MM.1S (cell line): ENCODE measurements around the gene SLC16A13.
"Not testable (repeated sequence)": the region's sequence is repeated elsewhere in the genome, so short reads cannot be mapped to it uniquely, and the experiment has no call there.

Source experiments
- DNase-seq: peaks from one replicate; pipeline ENCODE4 v3.0.0-alpha.2; 2015
- H2AFZ ChIP-seq: fragments of 300-600 bp; sonication (generic); 2 replicates; pipeline ENCODE4 v1.6.0; 2016; ENCODE audit warnings: antibody characterized with exemption, low read length
- H3F3A ChIP-seq: fragments of 300-600 bp; sonication (generic); 2 replicates; pipeline ENCODE4 v1.6.1; 2016; ENCODE audit warnings: mild to moderate bottlenecking, antibody characterized with exemption, low read length, moderate library complexity, mixed read lengths; ENCODE audit not compliant: insufficient read depth
- H3K27ac ChIP-seq: fragments of 300-600 bp; sonication (generic); 2 replicates; pipeline ENCODE4 v1.5.1; 2016; ENCODE audit warnings: mild to moderate bottlenecking, low read length
- H3K27me3 ChIP-seq: fragments of 300-600 bp; sonication (generic); replicated peaks from 2 replicates; pipeline ENCODE4 v1.6.0; 2016; ENCODE audit warnings: low read length; ENCODE audit not compliant: insufficient read depth
- H3K36me3 ChIP-seq: fragments of 300-600 bp; sonication (generic); replicated peaks from 2 replicates; pipeline ENCODE4 v1.6.1; 2016; ENCODE audit warnings: mild to moderate bottlenecking, low read length, mixed read lengths; ENCODE audit not compliant: insufficient read depth
- H3K4me1 ChIP-seq: fragments of 300-600 bp; sonication (generic); 2 replicates; pipeline ENCODE4 v1.6.1; 2016; ENCODE audit warnings: low read length, mixed read lengths
- H3K4me2 ChIP-seq: fragments of 300-600 bp; sonication (generic); 2 replicates; pipeline ENCODE4 v1.6.0; 2016; ENCODE audit warnings: low read depth, low read length
- H3K4me3 ChIP-seq: fragments of 300-600 bp; sonication (generic); 2 replicates; pipeline ENCODE4 v1.5.1; 2016; ENCODE audit warnings: low read length, mixed read lengths
- H3K79me2 ChIP-seq: fragments of 300-600 bp; sonication (generic); 2 replicates; pipeline ENCODE4 v1.6.1; 2016; ENCODE audit warnings: mixed run types, low read length, mixed read lengths
- H3K9ac ChIP-seq: fragments of 300-600 bp; sonication (generic); 2 replicates; pipeline ENCODE4 v1.6.1; 2016; ENCODE audit warnings: low read length, mixed read lengths
- H3K9me2 ChIP-seq: fragments of 300-600 bp; sonication (generic); replicated peaks from 2 replicates; pipeline ENCODE4 v1.6.1; 2016; ENCODE audit warnings: mild to moderate bottlenecking, low read length, mixed read lengths; ENCODE audit not compliant: insufficient read depth
- H3K9me3 ChIP-seq: fragments of 300-600 bp; sonication (generic); replicated peaks from 2 replicates; pipeline ENCODE4 v1.6.1; 2016; ENCODE audit warnings: mild to moderate bottlenecking, low read length, mixed read lengths; ENCODE audit not compliant: insufficient read depth
- H4K20me1 ChIP-seq: fragments of 300-600 bp; sonication (generic); 2 replicates; pipeline ENCODE4 v1.6.1; 2016; ENCODE audit warnings: mild to moderate bottlenecking, low read length, moderate library complexity, mixed read lengths; ENCODE audit not compliant: insufficient read depth
- EZH2 ChIP-seq: fragments of 300-600 bp; sonication (generic); optimal IDR thresholded peaks from 2 replicates; pipeline ENCODE3; 2017; ENCODE audit warnings: low read depth, mild to moderate bottlenecking, antibody characterized with exemption, low read length, mixed read lengths
- EZH2phosphoT487 ChIP-seq: fragments of 300-600 bp; sonication (generic); IDR thresholded peaks from 2 replicates; pipeline ENCODE4 v1.6.1; 2018; ENCODE audit warnings: antibody characterized with exemption, low read length
- TF ChIP-seq, protein P1 (sequence below): fragments of 300-600 bp; sonication (generic); IDR thresholded peaks from 2 replicates; pipeline ENCODE4 v1.5.1; 2016; ENCODE audit warnings: antibody characterized with exemption, low read length, mixed read lengths

Gene SLC16A13

DNA sequence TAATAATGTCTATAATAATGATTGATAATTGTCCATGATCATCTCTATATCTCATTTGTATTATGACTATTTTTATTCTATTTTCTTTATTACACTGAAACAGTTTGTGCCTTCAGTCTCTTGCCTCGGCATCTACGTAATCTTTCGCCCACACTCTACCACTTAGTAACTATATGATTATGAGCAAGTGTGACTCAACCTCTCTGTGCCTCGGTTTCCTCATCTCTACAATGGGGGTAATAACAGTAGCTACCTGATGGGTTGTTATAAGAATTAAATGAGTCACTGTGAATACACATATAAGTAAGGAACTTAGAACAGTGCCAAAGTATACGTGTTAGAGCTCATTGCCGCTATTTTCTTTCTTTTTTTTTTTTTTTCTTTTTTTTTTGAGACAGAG is 11.8 kb downstream of the SLC16A13 start:
- H3F3A ChIP-seq = peaks cover 16% of the 10 kb centered on the region
- TF ChIP-seq, protein P1, sequence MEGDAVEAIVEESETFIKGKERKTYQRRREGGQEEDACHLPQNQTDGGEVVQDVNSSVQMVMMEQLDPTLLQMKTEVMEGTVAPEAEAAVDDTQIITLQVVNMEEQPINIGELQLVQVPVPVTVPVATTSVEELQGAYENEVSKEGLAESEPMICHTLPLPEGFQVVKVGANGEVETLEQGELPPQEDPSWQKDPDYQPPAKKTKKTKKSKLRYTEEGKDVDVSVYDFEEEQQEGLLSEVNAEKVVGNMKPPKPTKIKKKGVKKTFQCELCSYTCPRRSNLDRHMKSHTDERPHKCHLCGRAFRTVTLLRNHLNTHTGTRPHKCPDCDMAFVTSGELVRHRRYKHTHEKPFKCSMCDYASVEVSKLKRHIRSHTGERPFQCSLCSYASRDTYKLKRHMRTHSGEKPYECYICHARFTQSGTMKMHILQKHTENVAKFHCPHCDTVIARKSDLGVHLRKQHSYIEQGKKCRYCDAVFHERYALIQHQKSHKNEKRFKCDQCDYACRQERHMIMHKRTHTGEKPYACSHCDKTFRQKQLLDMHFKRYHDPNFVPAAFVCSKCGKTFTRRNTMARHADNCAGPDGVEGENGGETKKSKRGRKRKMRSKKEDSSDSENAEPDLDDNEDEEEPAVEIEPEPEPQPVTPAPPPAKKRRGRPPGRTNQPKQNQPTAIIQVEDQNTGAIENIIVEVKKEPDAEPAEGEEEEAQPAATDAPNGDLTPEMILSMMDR = no peak
- TF ChIP-seq EZH2phosphoT487 = no peak
- TF ChIP-seq EZH2 = no peak

DNA sequence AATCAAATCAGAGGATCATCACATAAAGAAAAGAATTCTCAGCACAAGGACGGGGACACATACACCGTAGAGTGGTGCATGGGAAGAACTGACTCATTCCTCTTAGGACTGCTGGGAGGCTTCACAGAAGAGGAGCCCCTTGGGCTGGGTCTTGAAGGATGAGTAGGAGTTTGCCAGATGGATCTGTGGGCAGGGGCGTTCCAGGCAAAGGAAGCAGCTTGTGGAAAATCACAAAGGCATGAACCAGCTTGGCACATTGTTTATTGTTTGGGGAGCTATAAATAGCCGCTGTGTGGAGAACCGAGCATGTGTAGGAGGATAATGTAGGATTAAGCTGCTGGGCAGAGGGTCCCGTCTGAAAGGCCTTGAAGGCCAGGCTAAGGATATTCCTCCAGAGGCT is 13.2 kb downstream of the SLC16A13 start:
- no peak overlapping the region for H2AFZ ChIP-seq
- 0 out of 2 replicates have a peak, but pooled peaks cover 5% of the 10 kb centered on the region for H3K4me1 ChIP-seq
- no peaks in the 10 kb centered on the region for H3K9me3 ChIP-seq
- peaks cover 45% of the 10 kb centered on the region for H3K27me3 ChIP-seq
- H3K27ac ChIP-seq = no peak overlapping the region
- H3K36me3 ChIP-seq = no peaks in the 10 kb centered on the region
- peak; percentile 3 for DNase-seq
- no peak overlapping the region for H3K4me3 ChIP-seq
- peaks cover 16% of the 10 kb centered on the region for H3F3A ChIP-seq
- no peaks in the 10 kb centered on the region for H3K79me2 ChIP-seq
- no peaks in the 10 kb centered on the region for H3K9me2 ChIP-seq
- no peak overlapping the region for H3K9ac ChIP-seq
- no peaks in the 10 kb centered on the region for H4K20me1 ChIP-seq
- H3K4me2 ChIP-seq = no peak overlapping the region
- TF ChIP-seq, protein P1 = no peak
- TF ChIP-seq EZH2 = no peak

More for the DNA sequence above, 11.8 kb downstream of the SLC16A13 start:
- Histone ChIP-seq H3K27me3 (peaks cover 51% of the 10 kb centered on the region), H4K20me1 (no peaks in the 10 kb centered on the region), H3K9ac (no peak overlapping the region), H3K9me3 (no peaks in the 10 kb centered on the region), H3K4me2 (peak overlapping the region; percentile 88; the same call in 1 of the 2 replicates), H3K36me3 (no peaks in the 10 kb centered on the region), H3K27ac (no peak overlapping the region), H2AFZ (no peak overlapping the region), H3K79me2 (no peaks in the 10 kb centered on the region), H3K4me3 (no peak overlapping the region), H3K4me1 (0 out of 2 replicates have a peak, but pooled peaks cover 10% of the 10 kb centered on the region), H3K9me2 (no peaks in the 10 kb centered on the region)
- peak; percentile 4 for DNase-seq

DNA sequence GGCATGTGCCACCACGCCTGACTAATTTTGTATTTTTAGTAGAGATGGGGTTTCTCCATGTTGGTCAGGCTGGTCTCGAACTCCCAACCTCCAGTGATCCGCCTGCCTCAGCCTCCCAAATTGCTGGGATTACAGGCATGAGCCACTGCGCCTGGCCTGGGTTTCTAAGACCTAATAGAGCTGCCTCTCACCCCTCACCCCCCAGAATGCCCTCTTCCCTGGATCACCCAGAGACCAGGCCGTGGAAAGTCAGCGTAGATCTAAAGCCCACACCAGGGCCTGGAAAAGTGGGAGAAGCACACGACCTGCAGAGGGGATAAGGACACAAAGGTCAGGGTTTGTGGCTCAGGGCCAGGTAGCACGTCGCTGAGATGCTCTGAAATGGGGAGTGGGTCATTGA is 14.8 kb downstream of the SLC16A13 start:
- not testable (repeated sequence) for H3K79me2 ChIP-seq, H2AFZ ChIP-seq, H3K4me2 ChIP-seq, H3K9me2 ChIP-seq, DNase-seq, H3K36me3 ChIP-seq, H3K9ac ChIP-seq, H3K27ac ChIP-seq, H4K20me1 ChIP-seq, H3K4me1 ChIP-seq, H3K4me3 ChIP-seq, H3K9me3 ChIP-seq
- peaks cover 36% of the 10 kb centered on the region for H3K27me3 ChIP-seq
- H3F3A ChIP-seq = peaks cover 16% of the 10 kb centered on the region

DNA sequence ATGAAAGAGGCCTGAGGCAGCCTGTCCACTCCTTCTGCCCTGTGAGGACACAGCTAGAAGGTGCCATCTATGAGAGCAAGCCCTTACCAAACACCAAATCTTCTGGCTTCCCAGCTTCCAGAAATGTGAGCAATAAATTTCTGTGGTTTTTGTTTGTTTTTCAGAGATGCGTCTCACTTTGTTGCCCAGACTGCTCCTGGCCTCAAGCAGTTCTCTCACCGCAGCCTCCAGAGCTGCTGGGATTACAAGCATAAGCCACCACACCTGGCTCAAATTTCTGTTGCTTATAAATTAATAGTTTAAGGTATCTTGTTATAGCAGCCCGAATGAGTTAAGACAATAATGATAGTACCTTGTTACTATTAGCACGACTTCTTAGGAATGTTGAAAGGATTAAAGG is 20.6 kb downstream of the SLC16A13 start:
- no peaks in the 10 kb centered on the region for H3F3A ChIP-seq
- H3K36me3 ChIP-seq = no peaks in the 10 kb centered on the region
- H3K4me1 ChIP-seq = no peaks in the 10 kb centered on the region
- no peak overlapping the region for H2AFZ ChIP-seq
- H3K9me3 ChIP-seq = no peaks in the 10 kb centered on the region
- H3K9me2 ChIP-seq = no peaks in the 10 kb centered on the region
- no peaks in the 10 kb centered on the region for H3K79me2 ChIP-seq
- DNase-seq = peak; percentile 4
- H3K4me3 ChIP-seq = no peak overlapping the region
- no peak overlapping the region for H3K27ac ChIP-seq
- no peak overlapping the region for H3K4me2 ChIP-seq
- H4K20me1 ChIP-seq = no peaks in the 10 kb centered on the region
- no peak overlapping the region for H3K9ac ChIP-seq
- TF ChIP-seq EZH2phosphoT487 (no peak), EZH2 (no peak)
- TF ChIP-seq, protein P1 = no peak
- peaks cover 62% of the 10 kb centered on the region for H3K27me3 ChIP-seq
